Adrenal gland (tissue), 5 donors: Measurements from ENCODE around the gene PRKG1.

Experiments used
- POLR2A ChIP-seq, 2 donors: fragments of 450-650 bp; IDR thresholded peaks; one replicate each; pipeline ENCODE4 v1.6.1; 2017; ENCODE audit warnings: antibody characterized with exemption in 2 of 2, mild to moderate bottlenecking in 2 of 2, moderate library complexity in 1 of 2
- TF ChIP-seq, protein P1 (sequence below), 6 experiments: fragments of 450-650 bp in 4 of 6; fragments of 200-600 bp in 2 of 6; sonication (generic) in 1 of 6; IDR thresholded peaks; 1 replicate in 5 of 6; 2 replicates in 1 of 6; pipeline versions ENCODE4 v1.5.1 to v1.8.0; 2016 to 2021; ENCODE audit warnings: antibody characterized with exemption in 6 of 6, mild to moderate bottlenecking in 2 of 6, moderate library complexity in 1 of 6
- donor health status: DM: no; HTN: no; CAD: no.

- TF ChIP-seq, protein P1, sequence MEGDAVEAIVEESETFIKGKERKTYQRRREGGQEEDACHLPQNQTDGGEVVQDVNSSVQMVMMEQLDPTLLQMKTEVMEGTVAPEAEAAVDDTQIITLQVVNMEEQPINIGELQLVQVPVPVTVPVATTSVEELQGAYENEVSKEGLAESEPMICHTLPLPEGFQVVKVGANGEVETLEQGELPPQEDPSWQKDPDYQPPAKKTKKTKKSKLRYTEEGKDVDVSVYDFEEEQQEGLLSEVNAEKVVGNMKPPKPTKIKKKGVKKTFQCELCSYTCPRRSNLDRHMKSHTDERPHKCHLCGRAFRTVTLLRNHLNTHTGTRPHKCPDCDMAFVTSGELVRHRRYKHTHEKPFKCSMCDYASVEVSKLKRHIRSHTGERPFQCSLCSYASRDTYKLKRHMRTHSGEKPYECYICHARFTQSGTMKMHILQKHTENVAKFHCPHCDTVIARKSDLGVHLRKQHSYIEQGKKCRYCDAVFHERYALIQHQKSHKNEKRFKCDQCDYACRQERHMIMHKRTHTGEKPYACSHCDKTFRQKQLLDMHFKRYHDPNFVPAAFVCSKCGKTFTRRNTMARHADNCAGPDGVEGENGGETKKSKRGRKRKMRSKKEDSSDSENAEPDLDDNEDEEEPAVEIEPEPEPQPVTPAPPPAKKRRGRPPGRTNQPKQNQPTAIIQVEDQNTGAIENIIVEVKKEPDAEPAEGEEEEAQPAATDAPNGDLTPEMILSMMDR (IDR thresholded peaks at IDR 0.05): no peak
- no peak for TF ChIP-seq POLR2A (IDR thresholded peaks at IDR 0.05)
Measured at GRCh38 chr10:51156926-51157325, 82.6 kb downstream of the PRKG1 start.
